H1 (cell line): ENCODE measurements around the gene ARHGAP25. TPM values are rescaled to one million over a fixed set of nuclear protein-coding genes. Genes with fewer than 3 reads are reported as not detected.
A peak's percentile ranks its signal among the peaks of the same experiment; 100 is the strongest.

Experiments
- CTCF ChIA-PET: fragments of 300-600 bp; sonication (Branson Sonifier 250); formaldehyde crosslinking; loops from one replicate; lab custom pipeline; 2021; ENCODE audit not compliant: partially characterized antibody; lab: Charles Lee
- POLR2A ChIA-PET: fragments of 300-600 bp; sonication (Branson Sonifier 250); formaldehyde crosslinking; loops from one replicate; lab custom pipeline; 2021; ENCODE audit warnings: inconsistent platforms; ENCODE audit not compliant: partially characterized antibody; lab: Charles Lee
- DNase-seq, 2 experiments: peaks; one replicate each; pipeline versions ENCODE4 v3.0.0 to v3.0.0-alpha.2; 2010 to 2022; ENCODE audit warnings: low spot score in 2 of 2, low read depth in 1 of 2, mixed read lengths in 1 of 2
- FAIRE-seq: peaks from 2 replicates; lab custom pipeline; 2011; peaks lifted over from hg19 to GRCh38; lab: Jason Lieb, UNC
- H2AFZ ChIP-seq: 2 replicates; pipeline ENCODE4 v1.8.1; 2012; ENCODE audit warnings: low read length, inconsistent platforms
- H2AK5ac ChIP-seq: 2 replicates; pipeline ENCODE4 v1.6.1; 2013; ENCODE audit warnings: low read depth, low read length
- H2BK120ac ChIP-seq: replicated peaks from 2 replicates; pipeline ENCODE3; 2013; ENCODE audit warnings: low read depth, low read length, inconsistent platforms
- H2BK12ac ChIP-seq: 2 replicates; pipeline ENCODE4 v1.6.1; 2013; ENCODE audit warnings: low read depth, low read length
- H2BK15ac ChIP-seq: 2 replicates; pipeline ENCODE4 v1.6.1; 2013; ENCODE audit warnings: low read length
- H2BK20ac ChIP-seq: 2 replicates; pipeline ENCODE4 v1.6.1; 2013; ENCODE audit warnings: low read length
- H2BK5ac ChIP-seq: 2 replicates; pipeline ENCODE4 v1.6.1; 2013; ENCODE audit warnings: low read depth, low read length
- H3K14ac ChIP-seq: 2 replicates; pipeline ENCODE4 v1.6.1; 2013; ENCODE audit warnings: inconsistent platforms; ENCODE audit not compliant: insufficient read length
- H3K18ac ChIP-seq: 2 replicates; pipeline ENCODE4 v1.6.1; 2013; ENCODE audit warnings: low read length; ENCODE audit errors: extremely low read depth
- H3K23ac ChIP-seq: 2 replicates; pipeline ENCODE4 v1.6.1; 2013; ENCODE audit warnings: inconsistent platforms; ENCODE audit not compliant: insufficient read length
- H3K23me2 ChIP-seq: 2 replicates; pipeline ENCODE4 v1.6.1; 2013; ENCODE audit warnings: low read depth, low read length
- H3K27ac ChIP-seq: 2 replicates; pipeline ENCODE4 v1.6.1; 2011; ENCODE audit warnings: low read depth, low read length, inconsistent platforms
- H3K27me3 ChIP-seq, 4 experiments: replicated peaks in 1 of 4; 1 replicate in 1 of 4; 2 replicates in 3 of 4; pipeline versions ENCODE4 v1.6.1 to v1.8.1; 2011 to 2013; ENCODE audit warnings: low read length in 3 of 4, mild to moderate bottlenecking in 3 of 4, inconsistent platforms in 2 of 4, mixed read lengths in 2 of 4, moderate library complexity in 1 of 4; ENCODE audit not compliant: control insufficient read depth in 3 of 4, insufficient read depth in 3 of 4; ENCODE audit errors: extremely low read depth in 1 of 4
- H3K36me3 ChIP-seq, 4 experiments: 2 replicates each; pipeline versions ENCODE4 v1.6.1 to v1.8.1; 2011 to 2013; ENCODE audit warnings: mild to moderate bottlenecking in 4 of 4, low read length in 3 of 4, moderate library complexity in 2 of 4, control low read depth in 1 of 4, inconsistent platforms in 1 of 4; ENCODE audit not compliant: insufficient read depth in 4 of 4, control insufficient read depth in 2 of 4
- H3K4ac ChIP-seq: replicated peaks from 2 replicates; pipeline ENCODE3; 2013; ENCODE audit warnings: low read length, low read depth, mixed read lengths, inconsistent platforms; ENCODE audit not compliant: insufficient read length
- H3K4me1 ChIP-seq, 4 experiments: replicated peaks in 1 of 4; 1 replicate in 1 of 4; 2 replicates in 3 of 4; pipeline versions ENCODE4 v1.6.1 to v1.8.1; 2011 to 2013; ENCODE audit warnings: low read length in 3 of 4, inconsistent platforms in 2 of 4, mixed read lengths in 1 of 4; ENCODE audit not compliant: insufficient read depth in 4 of 4, control insufficient read depth in 3 of 4
- H3K4me2 ChIP-seq, 2 experiments: 2 replicates each; pipeline versions ENCODE4 v1.6.1 to v1.8.1; 2011 to 2013; ENCODE audit warnings: low read depth in 2 of 2, low read length in 2 of 2, control low read depth in 1 of 2, inconsistent platforms in 1 of 2, mild to moderate bottlenecking in 1 of 2; ENCODE audit not compliant: insufficient read depth in 1 of 2
- H3K4me3 ChIP-seq, 4 experiments: fragments of 200-600, 300-600 bp in 1 of 4; sonication (generic), shearing (Covaris generic), sonication (Bioruptor Twin) in 1 of 4; 2 replicates each; pipeline versions ENCODE4 v1.5.1 to v1.8.1; 2011 to 2016; ENCODE audit warnings: low read length in 4 of 4, low read depth in 3 of 4, control low read depth in 2 of 4, inconsistent platforms in 2 of 4, mild to moderate bottlenecking in 2 of 4, mixed read lengths in 1 of 4, moderate library complexity in 1 of 4; ENCODE audit not compliant: insufficient read depth in 2 of 4; ENCODE audit errors: extremely low read depth in 1 of 4
- H3K56ac ChIP-seq: replicated peaks from 2 replicates; pipeline ENCODE3; 2013; ENCODE audit warnings: low read depth, mild to moderate bottlenecking, mixed read lengths, low read length, inconsistent platforms; ENCODE audit not compliant: insufficient read length
- H3K79me1 ChIP-seq: 2 replicates; pipeline ENCODE4 v1.6.1; 2013; ENCODE audit warnings: low read depth, low read length, control low read depth
- H3K79me2 ChIP-seq, 2 experiments: 2 replicates each; pipeline versions ENCODE4 v1.6.1 to v1.8.1; 2012 to 2013; ENCODE audit warnings: low read length in 2 of 2, mild to moderate bottlenecking in 2 of 2, inconsistent platforms in 1 of 2; ENCODE audit not compliant: insufficient read depth in 2 of 2, control insufficient read depth in 1 of 2
- H3K9ac ChIP-seq, 4 experiments: replicated peaks in 1 of 4; 1 replicate in 1 of 4; 2 replicates in 3 of 4; pipeline versions ENCODE4 v1.6.1 to v1.8.1; 2011 to 2013; ENCODE audit warnings: low read depth in 3 of 4, low read length in 3 of 4, control low read depth in 2 of 4, mild to moderate bottlenecking in 2 of 4, moderate library complexity in 2 of 4, inconsistent platforms in 1 of 4; ENCODE audit errors: extremely low read depth in 1 of 4
- H3K9me3 ChIP-seq, 2 experiments: 2 replicates each; pipeline versions ENCODE4 v1.6.1 to v1.8.1; 2012 to 2013; ENCODE audit warnings: mild to moderate bottlenecking in 2 of 2, moderate library complexity in 2 of 2, control low read depth in 1 of 2, inconsistent platforms in 1 of 2, low read depth in 1 of 2, low read length in 1 of 2, mixed read lengths in 1 of 2; ENCODE audit not compliant: insufficient read depth in 2 of 2
- H4K20me1 ChIP-seq, 2 experiments: replicated peaks in 1 of 2; 2 replicates each; pipeline versions ENCODE3 to v1.8.1; 2011 to 2013; ENCODE audit warnings: inconsistent platforms in 2 of 2, low read length in 2 of 2, mild to moderate bottlenecking in 1 of 2; ENCODE audit not compliant: insufficient read depth in 2 of 2, control insufficient read depth in 1 of 2
- H4K5ac ChIP-seq: 2 replicates; pipeline ENCODE4 v1.6.1; 2013; ENCODE audit warnings: low read length, low read depth, mixed read lengths, inconsistent platforms; ENCODE audit not compliant: insufficient read length
- H4K8ac ChIP-seq: 2 replicates; pipeline ENCODE4 v1.8.0; 2013; ENCODE audit warnings: mild to moderate bottlenecking, moderate library complexity, low read length, inconsistent platforms; ENCODE audit not compliant: insufficient read depth; ENCODE audit errors: extremely low read depth
- H4K91ac ChIP-seq: replicated peaks from 2 replicates; pipeline ENCODE3; 2013; ENCODE audit warnings: low read length, mixed read lengths, inconsistent platforms; ENCODE audit not compliant: insufficient read length
- CEBPB ChIP-seq: IDR thresholded peaks from 2 replicates; pipeline ENCODE4 v1.6.1; 2012; ENCODE audit warnings: low read depth, low read length
- EGR1 ChIP-seq: IDR thresholded peaks from 2 replicates; pipeline ENCODE4 v1.6.1; 2011; ENCODE audit warnings: low read depth, low read length, borderline replicate concordance
- PHF8 ChIP-seq: fragments of 200-600 bp; sonication (generic); conservative IDR thresholded peaks from 2 replicates; pipeline ENCODE4 v1.7.1; 2012; ENCODE audit warnings: low read depth, mild to moderate bottlenecking, inconsistent platforms, low read length, moderate library complexity
- WGBS, 2 experiments: shearing (Covaris generic) in 1 of 2; methylation state at CpG; one replicate each; pipeline versions ENCODE4 v1.1.6 to v1.1.7; 2013 to 2015; ENCODE audit warnings: low lambda C conversion rate in 2 of 2, mixed read lengths in 2 of 2, inconsistent platforms in 1 of 2, low coverage in 1 of 2, missing lambda C conversion rate in 1 of 2; ENCODE audit not compliant: insufficient replicate concordance in 2 of 2, insufficient coverage in 1 of 2, insufficient read length in 1 of 2; ENCODE audit errors: extremely low coverage in 1 of 2, missing lambda C conversion rate in 1 of 2; 5-methylcytosine and 5-hydroxymethylcytosine counted together
- polyA plus RNA-seq, 7 experiments: library from polyadenylated mRNA; depleted of rRNA in 3 of 7; stranded (reverse) in 5 of 7; unstranded in 2 of 7; fragments of >200 nt in 5 of 7; fragments of 200-250 nt in 2 of 7; gene quantifications; 1 replicate in 5 of 7; 2 replicates in 1 of 7; 4 replicates in 1 of 7; pipeline versions ENCODE4 v1.2.1 to v1.2.3, GENCODE V29; 2011 to 2013; ENCODE audit warnings: missing spikeins in 2 of 7, mixed read lengths in 2 of 7
- total RNA-seq: library from RNA; stranded (reverse); fragmentation: NEBNext Ultra II Directional; extraction: Animal tissue kit (Norgen Biotek cat#: 25700); gene quantifications from 2 replicates; pipeline ENCODE4 v1.2.1, GENCODE V29; 2021
- TF ChIP-seq, protein P1 (sequence below), 3 experiments: IDR thresholded peaks; 1 replicate in 2 of 3; 2 replicates in 1 of 3; pipeline versions ENCODE4 v1.5.1 to v1.6.1; 2011; ENCODE audit warnings: low read length in 3 of 3, mild to moderate bottlenecking in 3 of 3, inconsistent platforms in 2 of 3, low read depth in 1 of 3, moderate library complexity in 1 of 3; ENCODE audit not compliant: insufficient read depth in 1 of 3; ENCODE audit errors: control extremely low read depth in 1 of 3

The ARHGAP25 gene
- total and polyA plus RNA-seq, 2 of the 8 experiments (the other 6 are each of a cell fraction or from before 2014, with no cell fraction given): 1.00 to 1.2 TPM

DNA sequence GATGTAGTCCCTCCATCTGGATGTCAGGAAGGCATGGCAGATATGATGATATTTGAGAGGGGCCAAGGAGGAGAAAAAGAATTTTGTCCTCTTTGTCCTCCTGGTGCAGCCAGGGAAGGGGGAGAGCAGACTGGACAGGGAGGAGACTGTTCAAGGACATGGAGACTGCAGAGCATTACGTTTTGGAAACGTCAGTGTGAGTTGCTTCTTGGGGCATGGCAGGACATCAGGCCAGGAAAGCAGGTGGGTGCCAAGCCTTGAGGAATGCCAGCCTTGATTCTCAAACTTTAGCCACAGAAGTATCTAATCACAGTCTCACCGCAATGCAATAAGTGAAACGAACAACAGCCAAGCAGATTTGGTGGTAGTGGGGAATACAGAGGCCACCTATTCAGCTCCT, 70.4 kb downstream of the ARHGAP25 start:
- no peak overlapping the region for H3K56ac ChIP-seq
- 93% methylated on average over 4 of the region's 4 CpGs; no CpG with 5 or more reads in 1 of the 2 experiments for WGBS, 2 experiments
- no peak overlapping the region for H3K4me2 ChIP-seq
- H3K4ac ChIP-seq: no peak overlapping the region
- 0 out of 7 replicates have a peak, but pooled peaks cover 0 to 3% (median 0%) of the 10 kb centered on the region in 4 experiments for H3K4me1 ChIP-seq
- no peak overlapping the region for H3K18ac ChIP-seq
- H2AK5ac ChIP-seq: no peak overlapping the region
- CTCF ChIA-PET: interaction anchor here (0.8 kb wide), 1 partner anchor 32 kb away, joined by 4 read pairs; no protein-coding TSS in a partner anchor
- H3K14ac ChIP-seq: no peak overlapping the region
- no peak overlapping the region for H2BK15ac ChIP-seq
- no peak overlapping the region for H4K8ac ChIP-seq
- POLR2A ChIA-PET: no interaction called here
- H3K23ac ChIP-seq: no peak overlapping the region
- H3K27ac ChIP-seq: no peak overlapping the region
- H3K79me1 ChIP-seq: no peaks in the 10 kb centered on the region
- no peaks in the 10 kb centered on the region for H3K36me3 ChIP-seq
- no peaks in the 10 kb centered on the region for H4K20me1 ChIP-seq
- no peak overlapping the region for H2BK12ac ChIP-seq
- no peak overlapping the region for H2BK5ac ChIP-seq
- FAIRE-seq (no peak), DNase-seq (peak in 1 of 2 experiments; percentile 34)
- H3K79me2 ChIP-seq: no peaks in the 10 kb centered on the region
- no peak overlapping the region for H2BK20ac ChIP-seq
- H2AFZ ChIP-seq: no peak overlapping the region
- H3K27me3 ChIP-seq: no peaks in the 10 kb centered on the region
- H4K5ac ChIP-seq: no peak overlapping the region
- no peak overlapping the region for H2BK120ac ChIP-seq
- H4K91ac ChIP-seq: no peak overlapping the region
- no peaks in the 10 kb centered on the region for H3K23me2 ChIP-seq
- no peak overlapping the region for H3K4me3 ChIP-seq
- no peak overlapping the region for H3K9ac ChIP-seq
- no peaks in the 10 kb centered on the region for H3K9me3 ChIP-seq
- TF ChIP-seq CEBPB (no peak), EGR1 (no peak), PHF8 (no peak)
- TF ChIP-seq, protein P1, sequence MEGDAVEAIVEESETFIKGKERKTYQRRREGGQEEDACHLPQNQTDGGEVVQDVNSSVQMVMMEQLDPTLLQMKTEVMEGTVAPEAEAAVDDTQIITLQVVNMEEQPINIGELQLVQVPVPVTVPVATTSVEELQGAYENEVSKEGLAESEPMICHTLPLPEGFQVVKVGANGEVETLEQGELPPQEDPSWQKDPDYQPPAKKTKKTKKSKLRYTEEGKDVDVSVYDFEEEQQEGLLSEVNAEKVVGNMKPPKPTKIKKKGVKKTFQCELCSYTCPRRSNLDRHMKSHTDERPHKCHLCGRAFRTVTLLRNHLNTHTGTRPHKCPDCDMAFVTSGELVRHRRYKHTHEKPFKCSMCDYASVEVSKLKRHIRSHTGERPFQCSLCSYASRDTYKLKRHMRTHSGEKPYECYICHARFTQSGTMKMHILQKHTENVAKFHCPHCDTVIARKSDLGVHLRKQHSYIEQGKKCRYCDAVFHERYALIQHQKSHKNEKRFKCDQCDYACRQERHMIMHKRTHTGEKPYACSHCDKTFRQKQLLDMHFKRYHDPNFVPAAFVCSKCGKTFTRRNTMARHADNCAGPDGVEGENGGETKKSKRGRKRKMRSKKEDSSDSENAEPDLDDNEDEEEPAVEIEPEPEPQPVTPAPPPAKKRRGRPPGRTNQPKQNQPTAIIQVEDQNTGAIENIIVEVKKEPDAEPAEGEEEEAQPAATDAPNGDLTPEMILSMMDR (IDR thresholded peaks at IDR 0.05; ENCODE audit: control extremely low read depth in 1 of 3, insufficient read depth in 1 of 3, low read depth in 1 of 3, low read length in 3 of 3): no peak
